Skeletal muscle tissue (tissue), 4 donors: ENCODE results near the gene CUBN. TPM values are rescaled to one million over a fixed set of nuclear protein-coding genes. Genes with fewer than 3 reads are reported as not detected.

Experiments
- H3K27ac ChIP-seq: one replicate; pipeline ENCODE4 v1.7.0; 2013; ENCODE audit warnings: mild to moderate bottlenecking, low read depth, low read length, inconsistent platforms
- H3K27me3 ChIP-seq, 3 donors: one replicate each; pipeline ENCODE4 v1.7.0; 2013; ENCODE audit warnings: low read length in 3 of 3; ENCODE audit not compliant: control insufficient read depth in 3 of 3, insufficient read depth in 3 of 3
- H3K36me3 ChIP-seq, 3 donors: one replicate each; pipeline ENCODE4 v1.7.0; 2013; ENCODE audit warnings: low read length in 3 of 3; ENCODE audit not compliant: control insufficient read depth in 3 of 3, insufficient read depth in 3 of 3
- H3K4me1 ChIP-seq, 3 donors: one replicate each; pipeline ENCODE4 v1.7.0; 2013; ENCODE audit warnings: low read length in 3 of 3, mild to moderate bottlenecking in 3 of 3; ENCODE audit not compliant: control insufficient read depth in 3 of 3, insufficient read depth in 3 of 3
- H3K4me3 ChIP-seq, 3 donors: one replicate each; pipeline ENCODE4 v1.7.0; 2013; ENCODE audit warnings: low read length in 3 of 3
- H3K9ac ChIP-seq, 3 donors: one replicate each; pipeline ENCODE4 v1.7.0; 2013; ENCODE audit warnings: low read length in 3 of 3, mild to moderate bottlenecking in 3 of 3, moderate library complexity in 2 of 3, low read depth in 1 of 3
- H3K9me3 ChIP-seq, 3 donors: one replicate each; pipeline ENCODE4 v1.7.0; 2013; ENCODE audit warnings: low read length in 3 of 3; ENCODE audit not compliant: control insufficient read depth in 3 of 3
- total RNA-seq: library from RNA; depleted of rRNA; stranded (reverse); fragments of >200 nt; gene quantifications from one replicate; pipeline ENCODE4 v1.2.3, GENCODE V29; 2014
- donor health status: Osteomylitis.

CUBN gene
- total RNA-seq, 1 donor from 2014 or later = 4.2 TPM

DNA sequence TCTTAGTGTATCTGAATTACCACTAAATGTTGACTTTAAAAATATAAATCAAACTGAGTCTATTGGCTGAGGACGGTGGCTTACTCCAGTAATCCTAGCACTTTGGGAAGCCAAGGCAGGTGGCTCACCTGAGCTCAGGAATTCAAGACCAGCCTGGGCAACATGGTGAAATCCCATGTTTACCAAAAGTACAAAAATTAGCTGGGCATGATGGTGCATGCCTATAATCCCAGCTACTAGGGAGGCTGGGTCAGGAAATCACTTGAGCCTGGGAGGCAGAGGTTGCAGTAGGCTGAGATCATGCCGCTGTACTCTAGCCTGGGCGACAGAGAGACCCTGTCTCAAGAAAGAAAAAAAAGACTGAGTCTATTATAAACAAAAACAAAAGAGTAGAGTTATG lies 205.9 kb downstream of the CUBN start:
- no peak overlapping the region for H3K27ac ChIP-seq
- no peaks in the 10 kb centered on the region for H3K4me1 ChIP-seq
- H3K9me3 ChIP-seq = no peaks in the 10 kb centered on the region
- H3K27me3 ChIP-seq = no peaks in the 10 kb centered on the region
- H3K4me3 ChIP-seq = no peak overlapping the region
- H3K9ac ChIP-seq = no peak overlapping the region
- H3K36me3 ChIP-seq = no peaks in the 10 kb centered on the region

- no peaks in the 10 kb centered on the region for H3K36me3 ChIP-seq
- H3K9ac ChIP-seq = no peak overlapping the region
- H3K4me3 ChIP-seq = no peak overlapping the region
- H3K4me1 ChIP-seq = no peaks in the 10 kb centered on the region
- H3K9me3 ChIP-seq = no peaks in the 10 kb centered on the region
- no peak overlapping the region for H3K27ac ChIP-seq
- no peaks in the 10 kb centered on the region for H3K27me3 ChIP-seq
Observed at GRCh38 chr10:16923309-16923708, 206.3 kb downstream of the CUBN start.

GRCh38 chr10:16919121-16919982 lies 210.3 kb downstream of the CUBN start:
- H3K4me1 ChIP-seq = no peaks in the 10 kb centered on the region
- no peak overlapping the region for H3K27ac ChIP-seq
- no peak overlapping the region for H3K9ac ChIP-seq
- H3K27me3 ChIP-seq = no peaks in the 10 kb centered on the region
- H3K9me3 ChIP-seq = no peaks in the 10 kb centered on the region
- H3K36me3 ChIP-seq = peaks cover 0 to 7% (median 0%) of the 10 kb centered on the region in 3 donors
- no peak overlapping the region for H3K4me3 ChIP-seq

DNA sequence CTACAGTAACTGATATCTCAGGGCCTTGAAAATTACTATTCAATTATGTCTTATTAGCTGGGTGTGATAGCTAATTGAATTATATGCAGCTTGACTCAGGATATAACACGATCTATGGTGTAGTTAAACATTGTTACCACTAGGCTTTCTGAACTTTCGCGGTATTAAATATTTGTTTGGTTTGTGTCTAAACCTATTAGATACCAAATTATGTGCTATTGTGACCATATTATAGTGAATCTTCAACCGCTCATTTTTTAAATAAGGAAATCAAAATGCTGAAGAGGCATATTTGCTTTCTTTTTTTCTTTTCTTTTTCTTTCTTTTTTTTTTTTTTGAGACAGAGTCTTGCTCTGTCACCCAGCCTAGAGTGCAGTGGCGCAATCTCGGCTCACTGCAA lies 213.1 kb downstream of the CUBN start:
- H3K4me1 ChIP-seq = no peaks in the 10 kb centered on the region
- no peaks in the 10 kb centered on the region for H3K27me3 ChIP-seq
- H3K9me3 ChIP-seq = no peaks in the 10 kb centered on the region
- peaks cover 0 to 9% (median 0%) of the 10 kb centered on the region in 3 donors for H3K36me3 ChIP-seq
- H3K9ac ChIP-seq = no peak overlapping the region
- no peak overlapping the region for H3K27ac ChIP-seq
- H3K4me3 ChIP-seq = no peak overlapping the region

- H3K9ac ChIP-seq = no peak overlapping the region
- no peaks in the 10 kb centered on the region for H3K4me1 ChIP-seq
- H3K9me3 ChIP-seq = no peaks in the 10 kb centered on the region
- H3K27me3 ChIP-seq = no peaks in the 10 kb centered on the region
- no peak overlapping the region for H3K27ac ChIP-seq
- no peak overlapping the region for H3K4me3 ChIP-seq
- H3K36me3 ChIP-seq = peaks cover 0 to 9% (median 0%) of the 10 kb centered on the region in 3 donors
Observed at GRCh38 chr10:16915300-16915699, 214.3 kb downstream of the CUBN start.

GRCh38 chr10:16913266-16913665 lies 216.3 kb downstream of the CUBN start:
- H3K9me3 ChIP-seq = no peaks in the 10 kb centered on the region
- peaks cover 0 to 9% (median 0%) of the 10 kb centered on the region in 3 donors for H3K36me3 ChIP-seq
- no peak overlapping the region for H3K27ac ChIP-seq
- no peak overlapping the region for H3K4me3 ChIP-seq
- no peak overlapping the region for H3K9ac ChIP-seq
- H3K4me1 ChIP-seq = no peaks in the 10 kb centered on the region
- no peaks in the 10 kb centered on the region for H3K27me3 ChIP-seq

DNA sequence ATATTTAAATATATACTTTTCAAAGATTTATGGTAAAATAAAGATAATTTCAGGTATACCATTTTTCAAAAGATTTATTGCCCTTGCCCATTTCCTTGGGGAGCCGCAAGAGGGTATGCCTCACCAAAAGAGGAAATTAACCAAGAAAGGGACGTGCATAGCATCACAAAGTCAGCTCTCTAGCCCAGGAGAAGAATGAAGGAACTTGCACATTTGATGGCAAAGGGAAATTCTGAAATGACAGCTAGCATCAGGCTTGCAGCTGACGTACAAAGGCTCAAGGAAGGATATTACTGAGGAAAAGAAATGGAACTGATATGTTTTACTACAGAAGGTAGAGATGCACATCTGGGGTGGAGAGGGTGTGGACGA lies 218.8 kb downstream of the CUBN start:
- H3K27me3 ChIP-seq = no peaks in the 10 kb centered on the region
- no peak overlapping the region for H3K4me3 ChIP-seq
- peaks cover 0 to 9% (median 0%) of the 10 kb centered on the region in 3 donors for H3K36me3 ChIP-seq
- no peaks in the 10 kb centered on the region for H3K4me1 ChIP-seq
- no peaks in the 10 kb centered on the region for H3K9me3 ChIP-seq
- H3K9ac ChIP-seq = no peak overlapping the region
- no peak overlapping the region for H3K27ac ChIP-seq

GRCh38 chr10:16909961-16910792 lies 219.4 kb downstream of the CUBN start:
- Histone ChIP-seq H3K36me3 (peaks cover 0 to 6% (median 0%) of the 10 kb centered on the region in 3 donors), H3K9ac (no peak overlapping the region), H3K4me3 (no peak overlapping the region), H3K9me3 (no peaks in the 10 kb centered on the region), H3K4me1 (no peaks in the 10 kb centered on the region), H3K27ac (no peak overlapping the region), H3K27me3 (no peaks in the 10 kb centered on the region)

GRCh38 chr10:16909271-16909767 lies 220.3 kb downstream of the CUBN start:
- Histone ChIP-seq H3K27ac (no peak overlapping the region), H3K9ac (no peak overlapping the region), H3K27me3 (no peaks in the 10 kb centered on the region), H3K36me3 (peaks cover 0 to 2% (median 0%) of the 10 kb centered on the region in 3 donors), H3K4me3 (no peak overlapping the region), H3K4me1 (peaks cover 0 to 3% (median 0%) of the 10 kb centered on the region in 3 donors), H3K9me3 (no peaks in the 10 kb centered on the region)

- no peak overlapping the region for H3K4me3 ChIP-seq
- no peaks in the 10 kb centered on the region for H3K27me3 ChIP-seq
- peaks cover 0 to 3% (median 0%) of the 10 kb centered on the region in 3 donors for H3K4me1 ChIP-seq
- no peaks in the 10 kb centered on the region for H3K9me3 ChIP-seq
- no peaks in the 10 kb centered on the region for H3K36me3 ChIP-seq
- no peak overlapping the region for H3K27ac ChIP-seq
- no peak overlapping the region for H3K9ac ChIP-seq
Observed at GRCh38 chr10:16907687-16908086, 221.9 kb downstream of the CUBN start.
